ENCODE data around the gene COL23A1. TPM values are rescaled to one million over a fixed set of nuclear protein-coding genes. Genes with fewer than 3 reads are reported as not detected.

COL23A1 gene
- total and polyA plus RNA-seq, 2 donors (not counting 1 experiment from before 2014, with no cell fraction given) = 0.20 TPM; not detected in 1

DNA sequence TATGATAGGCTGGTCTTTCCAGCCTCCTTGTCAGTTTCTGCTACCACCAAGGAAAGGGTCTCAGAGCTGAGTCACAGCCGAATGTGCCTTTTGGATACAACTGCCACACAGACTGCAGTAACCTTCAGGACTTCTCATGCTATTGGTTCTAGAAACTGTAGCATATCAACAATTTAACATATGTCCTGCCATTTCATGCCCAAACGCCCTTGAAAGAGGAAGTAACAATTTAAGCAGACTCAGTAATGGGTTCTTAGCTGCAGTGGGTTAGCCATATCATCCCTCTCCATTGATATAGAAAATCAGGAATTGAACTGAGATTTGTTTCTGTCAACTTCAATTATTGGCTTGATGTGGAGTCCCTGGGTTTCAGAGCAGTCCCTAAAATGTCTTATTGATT, 40.8 kb upstream of the COL23A1 start:
- intact Hi-C loops (cut with micrococcal nuclease) = no loop called here
- H3K27ac Mint-ChIP-seq = peak overlapping the region; percentile 70
- Histone ChIP-seq H3K79me2 (ENCODE audit: control insufficient read depth, insufficient read depth, low read length) (peaks cover 8% of the 10 kb centered on the region), H3K4me3 (ENCODE audit: control extremely low read depth in 1 of 5, extremely low read depth in 1 of 5, insufficient read depth in 1 of 5, low read depth in 2 of 5, low read length in 4 of 5) (no peak overlapping the region), H3K4me1 (ENCODE audit: control insufficient read depth in 2 of 2, insufficient read depth in 2 of 2, low read length in 2 of 2) (peaks cover 15 to 25% of the 10 kb centered on the region in 2 donors), H3K9ac (ENCODE audit: low read length) (peak overlapping the region; percentile 30), H3K27ac (ENCODE audit: low read length in 2 of 2) (peak overlapping the region in 1 of 2 donors; percentile 53), H2AFZ (ENCODE audit: insufficient read depth, low read depth, low read length, poor library complexity, severe bottlenecking) (peak overlapping the region; percentile 78), H3K36me3 (replicated peaks in 1 of 2; ENCODE audit: control extremely low read depth in 1 of 2, control insufficient read depth in 1 of 2, extremely low read depth in 1 of 2, insufficient read depth in 2 of 2, low read length in 1 of 2) (no peaks in the 10 kb centered on the region), H3K27me3 (replicated peaks in 1 of 4; ENCODE audit: control extremely low read depth in 1 of 4, control insufficient read depth in 3 of 4, insufficient read depth in 4 of 4, low read length in 3 of 4) (no peaks in the 10 kb centered on the region), H4K20me1 (ENCODE audit: control insufficient read depth, insufficient read depth, low read length, poor library complexity, severe bottlenecking) (peaks cover 3% of the 10 kb centered on the region), H3K9me3 (ENCODE audit: control extremely low read depth in 1 of 3, control insufficient read depth in 2 of 3, insufficient read depth in 1 of 3, low read length in 2 of 3) (peaks cover 2 to 11% (median 5%) of the 10 kb centered on the region in 3 donors), H3K4me2 (replicated peaks; ENCODE audit: low read depth, low read length, poor library complexity, severe bottlenecking) (peak overlapping the region; percentile 48)
- peaks cover 24% of the 10 kb centered on the region for H3K4me1 Mint-ChIP-seq
- ATAC-seq (ENCODE audit: low read depth) = no peak
- TF ChIP-seq, protein P1, sequence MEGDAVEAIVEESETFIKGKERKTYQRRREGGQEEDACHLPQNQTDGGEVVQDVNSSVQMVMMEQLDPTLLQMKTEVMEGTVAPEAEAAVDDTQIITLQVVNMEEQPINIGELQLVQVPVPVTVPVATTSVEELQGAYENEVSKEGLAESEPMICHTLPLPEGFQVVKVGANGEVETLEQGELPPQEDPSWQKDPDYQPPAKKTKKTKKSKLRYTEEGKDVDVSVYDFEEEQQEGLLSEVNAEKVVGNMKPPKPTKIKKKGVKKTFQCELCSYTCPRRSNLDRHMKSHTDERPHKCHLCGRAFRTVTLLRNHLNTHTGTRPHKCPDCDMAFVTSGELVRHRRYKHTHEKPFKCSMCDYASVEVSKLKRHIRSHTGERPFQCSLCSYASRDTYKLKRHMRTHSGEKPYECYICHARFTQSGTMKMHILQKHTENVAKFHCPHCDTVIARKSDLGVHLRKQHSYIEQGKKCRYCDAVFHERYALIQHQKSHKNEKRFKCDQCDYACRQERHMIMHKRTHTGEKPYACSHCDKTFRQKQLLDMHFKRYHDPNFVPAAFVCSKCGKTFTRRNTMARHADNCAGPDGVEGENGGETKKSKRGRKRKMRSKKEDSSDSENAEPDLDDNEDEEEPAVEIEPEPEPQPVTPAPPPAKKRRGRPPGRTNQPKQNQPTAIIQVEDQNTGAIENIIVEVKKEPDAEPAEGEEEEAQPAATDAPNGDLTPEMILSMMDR (IDR thresholded peaks at IDR 0.05) = no peak
- TF ChIP-seq EZH2 (IDR thresholded peaks at IDR 0.05; ENCODE audit: borderline replicate concordance, insufficient read depth, low read depth, low read length, poor library complexity, severe bottlenecking) = no peak
- peaks cover 4% of the 10 kb centered on the region for H3K9me3 Mint-ChIP-seq (ENCODE audit: insufficient read depth)
- ChIA-PET POLR2A (no interaction called here), CTCF (no interaction called here)
- WGBS (ENCODE audit: insufficient coverage) = 20% methylated on average over 1 of the region's 2 CpGs
- DNase-seq = peak; percentile 60
- H3K4me3 Mint-ChIP-seq = no peak overlapping the region
- no peaks in the 10 kb centered on the region for H3K27me3 Mint-ChIP-seq

DNA sequence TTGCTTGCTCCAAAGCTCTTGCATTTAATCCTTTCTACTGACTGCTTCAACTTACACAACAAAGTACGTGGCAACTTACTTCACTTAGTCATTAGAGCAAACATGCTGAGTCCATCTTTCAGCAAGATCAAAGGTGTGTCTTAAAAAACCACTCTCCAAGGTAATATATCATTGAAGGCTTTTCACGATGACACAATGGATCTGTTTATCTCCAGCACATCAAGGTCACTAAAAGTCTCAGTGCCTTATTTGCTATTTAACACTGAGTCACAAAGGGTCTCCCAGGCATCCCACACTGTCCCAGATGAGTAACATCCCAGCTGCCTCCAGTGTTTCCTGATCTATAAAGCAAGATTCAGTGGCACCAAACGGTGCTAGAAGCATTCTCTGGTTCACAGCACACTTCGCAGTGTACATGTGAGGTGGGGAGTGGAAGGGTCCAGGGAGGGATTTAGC, 40.3 kb upstream of the COL23A1 start:
- H3K27me3 Mint-ChIP-seq = no peaks in the 10 kb centered on the region
- intact Hi-C loops (cut with micrococcal nuclease) = no loop called here
- H3K4me3 Mint-ChIP-seq = no peak overlapping the region
- peaks cover 4% of the 10 kb centered on the region for H3K9me3 Mint-ChIP-seq (ENCODE audit: insufficient read depth)
- TF ChIP-seq, protein P1 (IDR thresholded peaks at IDR 0.05) = no peak
- no peak for TF ChIP-seq EZH2 (IDR thresholded peaks at IDR 0.05; ENCODE audit: borderline replicate concordance, insufficient read depth, low read depth, low read length, poor library complexity, severe bottlenecking)
- Histone ChIP-seq H3K4me2 (replicated peaks; ENCODE audit: low read depth, low read length, poor library complexity, severe bottlenecking) (peak overlapping the region; percentile 48), H3K36me3 (replicated peaks in 1 of 2; ENCODE audit: control extremely low read depth in 1 of 2, control insufficient read depth in 1 of 2, extremely low read depth in 1 of 2, insufficient read depth in 2 of 2, low read length in 1 of 2) (no peaks in the 10 kb centered on the region), H3K27me3 (replicated peaks in 1 of 4; ENCODE audit: control extremely low read depth in 1 of 4, control insufficient read depth in 3 of 4, insufficient read depth in 4 of 4, low read length in 3 of 4) (no peaks in the 10 kb centered on the region), H2AFZ (ENCODE audit: insufficient read depth, low read depth, low read length, poor library complexity, severe bottlenecking) (peak overlapping the region; percentile 78), H3K9me3 (ENCODE audit: control extremely low read depth in 1 of 3, control insufficient read depth in 2 of 3, insufficient read depth in 1 of 3, low read length in 2 of 3) (peaks cover 2 to 11% (median 5%) of the 10 kb centered on the region in 3 donors), H3K9ac (ENCODE audit: low read length) (peak overlapping the region; percentile 30), H3K4me1 (ENCODE audit: control insufficient read depth in 2 of 2, insufficient read depth in 2 of 2, low read length in 2 of 2) (peaks cover 15 to 28% of the 10 kb centered on the region in 2 donors), H4K20me1 (ENCODE audit: control insufficient read depth, insufficient read depth, low read length, poor library complexity, severe bottlenecking) (peaks cover 3% of the 10 kb centered on the region), H3K4me3 (ENCODE audit: control extremely low read depth in 1 of 5, extremely low read depth in 1 of 5, insufficient read depth in 1 of 5, low read depth in 2 of 5, low read length in 4 of 5) (no peak overlapping the region), H3K79me2 (ENCODE audit: control insufficient read depth, insufficient read depth, low read length) (peaks cover 13% of the 10 kb centered on the region), H3K27ac (ENCODE audit: low read length in 2 of 2) (peak overlapping the region in 1 of 2 donors; percentile 53)
- ChIA-PET CTCF (no interaction called here), POLR2A (no interaction called here)
- 62% methylated on average over 3 of the region's 4 CpGs for WGBS (ENCODE audit: insufficient coverage)
- DNase-seq = peak; percentile 8
- peaks cover 29% of the 10 kb centered on the region for H3K4me1 Mint-ChIP-seq
- peak overlapping the region; percentile 70 for H3K27ac Mint-ChIP-seq
- no peak for ATAC-seq (ENCODE audit: low read depth)

All from B cell (primary cell).